ENCODE data around the gene SCARB1.

Gene SCARB1

DNA sequence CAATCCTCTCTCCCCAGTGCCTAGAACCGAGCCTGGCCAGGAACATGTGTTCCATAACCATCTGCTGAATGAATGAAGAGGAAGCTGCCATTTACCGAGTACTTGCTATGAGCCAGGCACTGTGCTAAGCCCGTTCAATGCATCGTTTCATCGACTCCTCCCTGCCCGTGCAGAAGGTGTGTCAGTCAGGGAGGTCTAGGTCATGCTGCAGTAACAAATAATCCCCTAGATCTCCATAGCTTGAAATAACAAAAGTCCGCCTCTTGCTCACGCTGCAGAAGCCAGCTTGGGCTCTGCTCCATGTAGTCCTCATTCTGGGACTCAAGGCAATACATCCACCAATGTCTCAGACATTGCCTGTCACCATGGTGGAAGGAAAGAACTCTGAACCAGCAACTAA, 101.3 kb downstream of the SCARB1 start:
- Histone ChIP-seq H3K27me3 (ENCODE audit: control insufficient read depth, insufficient read depth, low read length) (no peaks in the 10 kb centered on the region), H3K9me3 (ENCODE audit: control insufficient read depth, low read depth, low read length) (peaks cover 4% of the 10 kb centered on the region), H3K4me3 (ENCODE audit: low read length) (no peak overlapping the region), H3K4me1 (ENCODE audit: control insufficient read depth, low read depth, low read length) (no peaks in the 10 kb centered on the region), H3K27ac (ENCODE audit: low read length) (no peak overlapping the region), H3K36me3 (ENCODE audit: control insufficient read depth, low read depth, low read length) (no peaks in the 10 kb centered on the region), H3K9ac (ENCODE audit: low read length) (no peak overlapping the region)

DNA sequence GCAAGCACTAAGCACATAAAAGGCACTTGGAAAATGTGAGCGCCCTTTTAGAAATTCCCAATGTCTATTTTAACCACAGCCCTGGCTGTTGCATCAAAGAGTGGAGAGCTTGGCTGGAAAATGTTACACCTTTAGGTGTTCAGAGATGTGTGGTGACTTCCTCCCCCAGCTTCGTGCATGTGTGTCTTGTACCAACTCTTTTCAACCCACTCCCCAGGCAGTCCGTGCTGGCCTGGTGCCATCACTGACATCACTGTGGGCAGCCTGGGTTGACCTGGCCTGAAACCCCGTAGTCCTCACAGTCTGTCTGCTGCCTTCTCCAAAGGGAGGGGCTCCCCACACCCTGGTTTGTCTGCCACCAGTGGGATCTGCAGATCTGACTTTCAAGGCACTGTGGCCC, 101.8 kb downstream of the SCARB1 start:
- Histone ChIP-seq H3K4me1 (ENCODE audit: control insufficient read depth, low read depth, low read length) (no peaks in the 10 kb centered on the region), H3K27ac (ENCODE audit: low read length) (no peak overlapping the region), H3K36me3 (ENCODE audit: control insufficient read depth, low read depth, low read length) (no peaks in the 10 kb centered on the region), H3K9ac (ENCODE audit: low read length) (no peak overlapping the region), H3K27me3 (ENCODE audit: control insufficient read depth, insufficient read depth, low read length) (no peaks in the 10 kb centered on the region), H3K4me3 (ENCODE audit: low read length) (no peak overlapping the region), H3K9me3 (ENCODE audit: control insufficient read depth, low read depth, low read length) (peaks cover 4% of the 10 kb centered on the region)

DNA sequence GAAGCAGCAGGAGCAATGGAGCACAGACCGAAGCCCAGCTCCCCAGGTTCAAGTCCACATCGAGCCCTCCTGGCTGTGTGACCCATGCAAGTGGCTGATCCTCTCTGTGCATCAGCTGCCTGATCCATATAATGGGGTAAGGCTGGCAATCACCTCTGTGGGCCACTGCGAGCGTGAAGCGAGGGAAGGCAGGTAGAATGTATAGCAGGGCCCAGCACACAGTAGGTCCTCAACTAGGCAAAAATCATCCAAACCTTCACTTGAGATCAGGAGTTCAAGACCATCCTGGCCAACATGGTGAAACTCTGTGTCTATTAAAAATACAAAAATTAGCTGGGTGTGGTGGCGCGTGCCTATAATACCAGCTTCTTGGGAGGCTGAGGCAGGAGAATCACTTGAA, 102.6 kb downstream of the SCARB1 start:
- Histone ChIP-seq H3K36me3 (ENCODE audit: control insufficient read depth, low read depth, low read length) (no peaks in the 10 kb centered on the region), H3K9me3 (ENCODE audit: control insufficient read depth, low read depth, low read length) (peaks cover 4% of the 10 kb centered on the region), H3K9ac (ENCODE audit: low read length) (no peak overlapping the region), H3K4me3 (ENCODE audit: low read length) (no peak overlapping the region), H3K27ac (ENCODE audit: low read length) (no peak overlapping the region), H3K27me3 (ENCODE audit: control insufficient read depth, insufficient read depth, low read length) (no peaks in the 10 kb centered on the region), H3K4me1 (ENCODE audit: control insufficient read depth, low read depth, low read length) (no peaks in the 10 kb centered on the region)

DNA sequence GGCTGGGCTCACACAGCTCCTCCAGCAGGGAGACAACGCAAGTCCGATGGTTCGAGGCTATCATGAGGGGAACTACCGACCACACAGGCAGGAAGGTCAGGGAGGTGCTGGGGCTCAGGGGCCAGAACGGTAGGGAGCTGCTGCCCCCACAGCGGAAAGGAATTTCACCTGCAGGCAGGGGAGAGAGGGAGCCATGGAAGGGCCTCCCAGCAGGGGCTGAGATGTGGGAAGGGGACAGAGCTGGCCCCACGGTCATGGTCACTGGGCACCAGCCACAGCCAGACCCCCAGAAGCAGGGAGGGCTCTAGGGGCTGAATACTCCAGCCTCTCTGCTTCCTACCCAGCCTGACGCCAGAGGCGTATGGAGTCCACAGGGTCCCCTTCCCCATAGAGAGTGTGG, 103.1 kb downstream of the SCARB1 start:
- Histone ChIP-seq H3K9me3 (ENCODE audit: control insufficient read depth, low read depth, low read length) (peaks cover 4% of the 10 kb centered on the region), H3K4me1 (ENCODE audit: control insufficient read depth, low read depth, low read length) (peaks cover 3% of the 10 kb centered on the region), H3K9ac (ENCODE audit: low read length) (no peak overlapping the region), H3K4me3 (ENCODE audit: low read length) (no peak overlapping the region), H3K27ac (ENCODE audit: low read length) (no peak overlapping the region), H3K36me3 (ENCODE audit: control insufficient read depth, low read depth, low read length) (no peaks in the 10 kb centered on the region), H3K27me3 (ENCODE audit: control insufficient read depth, insufficient read depth, low read length) (no peaks in the 10 kb centered on the region)

DNA sequence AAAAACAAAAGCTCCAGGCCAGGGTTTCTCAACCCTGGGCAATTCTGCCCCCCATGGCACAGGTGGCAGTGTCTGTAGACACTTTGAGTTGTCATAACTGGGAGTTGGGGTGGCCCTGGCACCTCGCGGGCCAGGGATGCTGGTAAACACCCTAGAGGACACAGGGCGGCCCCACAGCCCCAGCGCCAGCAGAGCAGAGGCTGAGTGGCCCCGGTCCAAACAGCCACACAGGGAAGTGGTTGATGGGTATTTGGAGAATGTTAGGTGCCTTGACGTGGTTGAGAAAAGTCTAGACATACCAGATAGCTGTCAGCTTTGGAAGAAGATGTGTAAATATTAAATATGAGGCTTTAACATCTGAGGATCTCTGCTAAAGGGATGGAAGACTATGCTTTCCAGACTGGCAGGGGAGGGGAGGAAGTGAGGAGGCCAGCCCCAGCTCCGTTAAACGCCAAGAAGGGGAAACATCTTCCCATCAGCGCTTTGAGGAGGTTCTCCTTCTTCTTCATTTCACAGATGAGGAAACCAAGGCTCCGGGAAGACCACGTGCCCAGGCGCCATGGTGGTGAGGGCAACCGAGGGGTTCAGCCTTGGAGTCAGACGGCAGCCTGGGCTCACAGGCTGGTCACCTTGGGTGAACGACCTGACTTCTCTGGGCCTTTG, 103.7 kb downstream of the SCARB1 start:
- H3K4me1 ChIP-seq (ENCODE audit: control insufficient read depth, low read depth, low read length) = peaks cover 7% of the 10 kb centered on the region
- H3K4me3 ChIP-seq (ENCODE audit: low read length) = no peak overlapping the region
- H3K9ac ChIP-seq (ENCODE audit: low read length) = no peak overlapping the region
- no peaks in the 10 kb centered on the region for H3K27me3 ChIP-seq (ENCODE audit: control insufficient read depth, insufficient read depth, low read length)
- peaks cover 4% of the 10 kb centered on the region for H3K9me3 ChIP-seq (ENCODE audit: control insufficient read depth, low read depth, low read length)
- H3K36me3 ChIP-seq (ENCODE audit: control insufficient read depth, low read depth, low read length) = no peaks in the 10 kb centered on the region
- no peak overlapping the region for H3K27ac ChIP-seq (ENCODE audit: low read length)

DNA sequence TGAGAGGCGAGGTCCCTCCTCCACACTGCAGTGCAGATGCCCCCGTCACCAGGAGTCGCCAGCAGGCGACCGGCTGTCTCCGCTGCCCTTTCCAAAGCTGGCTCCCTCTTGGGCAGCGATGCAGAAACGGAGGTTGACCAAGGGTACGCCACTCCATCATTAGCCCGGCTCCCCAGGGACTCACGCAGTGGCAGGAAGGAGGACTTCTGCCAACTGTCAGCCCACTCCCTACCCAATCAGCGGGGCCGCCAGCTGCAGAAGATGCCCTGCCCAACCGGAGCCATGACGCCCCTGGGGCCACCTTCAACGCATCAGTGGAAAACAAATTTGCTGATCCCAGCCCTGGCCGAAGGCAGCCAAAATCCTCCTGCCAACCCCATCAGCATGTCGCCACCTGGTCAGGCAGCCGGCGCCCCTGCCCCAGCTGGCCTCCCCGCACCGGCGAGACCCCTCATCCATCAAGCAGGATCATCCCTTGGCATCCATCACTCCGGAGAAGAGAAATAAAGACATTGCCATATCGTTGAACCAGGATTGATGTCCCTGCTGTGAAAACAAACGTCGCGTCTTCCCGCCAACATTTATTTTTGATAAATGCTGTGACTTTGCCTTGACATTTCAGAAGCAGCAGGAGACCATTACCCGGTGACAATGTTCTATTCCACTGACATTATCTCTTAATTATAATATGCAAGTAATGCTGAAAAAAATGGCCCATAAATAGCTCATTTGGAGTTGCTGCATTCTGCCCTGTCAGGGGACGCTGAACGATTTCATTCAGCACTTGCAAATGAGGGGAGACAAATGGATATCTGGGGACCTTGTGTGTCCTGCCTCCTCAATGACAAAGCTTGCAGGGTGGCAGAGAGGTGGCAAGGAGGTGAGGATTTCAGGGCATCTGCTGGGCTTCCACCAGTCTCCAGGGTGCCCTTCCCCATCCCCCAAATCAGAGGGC, 105.1 kb downstream of the SCARB1 start:
- Histone ChIP-seq H3K27ac (ENCODE audit: low read length) (no peak overlapping the region), H3K4me3 (ENCODE audit: low read length) (no peak overlapping the region), H3K9ac (ENCODE audit: low read length) (no peak overlapping the region), H3K4me1 (ENCODE audit: control insufficient read depth, low read depth, low read length) (peaks cover 13% of the 10 kb centered on the region), H3K9me3 (ENCODE audit: control insufficient read depth, low read depth, low read length) (no peaks in the 10 kb centered on the region), H3K36me3 (ENCODE audit: control insufficient read depth, low read depth, low read length) (no peaks in the 10 kb centered on the region), H3K27me3 (ENCODE audit: control insufficient read depth, insufficient read depth, low read length) (no peaks in the 10 kb centered on the region)

DNA sequence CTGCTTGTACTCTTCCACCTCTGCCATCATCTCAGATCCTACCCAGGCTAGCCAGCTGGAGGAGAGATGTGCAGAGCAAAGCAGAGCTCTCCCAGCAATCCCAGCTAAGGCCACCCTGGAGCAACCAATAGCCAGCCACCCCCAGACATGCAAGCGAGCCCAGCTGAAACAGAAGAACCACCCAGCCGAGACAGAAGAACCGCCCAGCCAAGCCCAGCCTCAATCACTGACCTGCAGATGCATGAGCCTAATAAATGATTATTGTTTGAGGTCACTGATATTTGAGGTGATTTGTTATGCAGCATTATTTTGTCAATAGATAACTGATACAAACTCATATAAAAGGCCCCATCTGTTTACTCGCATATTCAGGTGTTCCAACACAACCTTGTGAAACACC, 106.3 kb downstream of the SCARB1 start:
- Histone ChIP-seq H3K36me3 (ENCODE audit: control insufficient read depth, low read depth, low read length) (no peaks in the 10 kb centered on the region), H3K27me3 (ENCODE audit: control insufficient read depth, insufficient read depth, low read length) (no peaks in the 10 kb centered on the region), H3K9ac (ENCODE audit: low read length) (no peak overlapping the region), H3K4me1 (ENCODE audit: control insufficient read depth, low read depth, low read length) (peaks cover 13% of the 10 kb centered on the region), H3K9me3 (ENCODE audit: control insufficient read depth, low read depth, low read length) (no peaks in the 10 kb centered on the region), H3K4me3 (ENCODE audit: low read length) (no peak overlapping the region), H3K27ac (ENCODE audit: low read length) (no peak overlapping the region)

DNA sequence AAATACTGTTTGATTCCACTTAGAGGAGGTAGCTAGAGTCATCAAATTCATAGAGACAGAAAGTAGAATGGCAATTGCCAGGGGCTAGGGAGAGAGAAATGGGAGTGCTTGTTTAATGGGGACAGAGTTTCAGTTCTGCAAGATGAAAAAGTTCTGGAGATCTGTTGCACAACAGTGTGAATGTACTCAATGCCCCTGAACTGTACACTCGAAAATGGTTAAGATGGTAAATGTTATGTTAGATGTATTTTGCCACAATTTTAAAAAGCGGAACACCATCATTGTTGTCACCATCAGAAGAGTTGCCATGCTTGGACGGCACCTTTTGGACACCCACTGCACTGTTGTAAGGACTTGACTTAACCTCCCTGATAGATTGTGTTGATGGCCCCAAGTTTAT, 106.9 kb downstream of the SCARB1 start:
- H3K4me1 ChIP-seq (ENCODE audit: control insufficient read depth, low read depth, low read length) = peaks cover 13% of the 10 kb centered on the region
- no peak overlapping the region for H3K9ac ChIP-seq (ENCODE audit: low read length)
- no peak overlapping the region for H3K4me3 ChIP-seq (ENCODE audit: low read length)
- no peaks in the 10 kb centered on the region for H3K9me3 ChIP-seq (ENCODE audit: control insufficient read depth, low read depth, low read length)
- H3K27ac ChIP-seq (ENCODE audit: low read length) = no peak overlapping the region
- H3K36me3 ChIP-seq (ENCODE audit: control insufficient read depth, low read depth, low read length) = no peaks in the 10 kb centered on the region
- H3K27me3 ChIP-seq (ENCODE audit: control insufficient read depth, insufficient read depth, low read length) = no peaks in the 10 kb centered on the region

DNA sequence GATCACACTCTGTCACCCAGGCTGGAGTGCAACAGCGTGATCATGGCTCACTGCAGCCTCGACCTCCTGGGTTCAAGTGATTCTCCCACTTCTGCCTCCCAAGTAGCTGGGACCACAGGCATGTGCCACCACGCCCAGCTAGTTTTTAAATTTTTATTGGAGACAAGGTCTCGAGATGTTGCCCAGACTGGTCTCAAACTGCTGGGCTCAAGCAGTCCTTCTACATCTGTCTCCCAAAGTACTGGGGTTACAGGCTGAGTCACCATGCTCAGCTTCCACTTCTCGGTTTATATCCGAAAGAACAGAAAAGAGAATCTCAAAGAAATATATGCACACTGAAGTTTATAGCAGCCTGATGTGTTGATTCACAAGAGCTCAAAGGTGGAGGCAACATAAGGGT, 107.5 kb downstream of the SCARB1 start:
- Histone ChIP-seq H3K36me3 (ENCODE audit: control insufficient read depth, low read depth, low read length) (no peaks in the 10 kb centered on the region), H3K27me3 (ENCODE audit: control insufficient read depth, insufficient read depth, low read length) (no peaks in the 10 kb centered on the region), H3K4me1 (ENCODE audit: control insufficient read depth, low read depth, low read length) (peaks cover 13% of the 10 kb centered on the region), H3K4me3 (ENCODE audit: low read length) (no peak overlapping the region), H3K27ac (ENCODE audit: low read length) (no peak overlapping the region), H3K9ac (ENCODE audit: low read length) (no peak overlapping the region), H3K9me3 (ENCODE audit: control insufficient read depth, low read depth, low read length) (no peaks in the 10 kb centered on the region)

DNA sequence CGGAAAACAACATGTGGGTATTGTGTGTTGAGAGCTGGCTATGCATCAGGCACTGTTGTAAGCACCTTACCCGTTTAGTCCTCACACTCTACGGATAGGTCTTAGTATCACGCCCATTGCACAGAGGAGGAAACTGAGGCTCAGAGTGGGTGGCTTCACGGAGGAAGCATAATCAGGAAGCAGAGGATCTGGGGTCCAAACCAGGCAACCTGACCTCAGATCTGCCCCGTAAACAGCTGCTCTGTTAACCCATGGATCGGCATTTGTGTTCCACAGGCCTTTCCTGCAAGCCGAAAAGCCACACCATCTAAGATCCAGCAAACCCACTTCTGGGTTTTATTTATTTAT, 107.9 kb downstream of the SCARB1 start:
- Histone ChIP-seq H3K9ac (ENCODE audit: low read length) (no peak overlapping the region), H3K9me3 (ENCODE audit: control insufficient read depth, low read depth, low read length) (no peaks in the 10 kb centered on the region), H3K4me3 (ENCODE audit: low read length) (no peak overlapping the region), H3K4me1 (ENCODE audit: control insufficient read depth, low read depth, low read length) (peaks cover 13% of the 10 kb centered on the region), H3K27ac (ENCODE audit: low read length) (no peak overlapping the region), H3K27me3 (ENCODE audit: control insufficient read depth, insufficient read depth, low read length) (no peaks in the 10 kb centered on the region), H3K36me3 (ENCODE audit: control insufficient read depth, low read depth, low read length) (no peaks in the 10 kb centered on the region)

DNA sequence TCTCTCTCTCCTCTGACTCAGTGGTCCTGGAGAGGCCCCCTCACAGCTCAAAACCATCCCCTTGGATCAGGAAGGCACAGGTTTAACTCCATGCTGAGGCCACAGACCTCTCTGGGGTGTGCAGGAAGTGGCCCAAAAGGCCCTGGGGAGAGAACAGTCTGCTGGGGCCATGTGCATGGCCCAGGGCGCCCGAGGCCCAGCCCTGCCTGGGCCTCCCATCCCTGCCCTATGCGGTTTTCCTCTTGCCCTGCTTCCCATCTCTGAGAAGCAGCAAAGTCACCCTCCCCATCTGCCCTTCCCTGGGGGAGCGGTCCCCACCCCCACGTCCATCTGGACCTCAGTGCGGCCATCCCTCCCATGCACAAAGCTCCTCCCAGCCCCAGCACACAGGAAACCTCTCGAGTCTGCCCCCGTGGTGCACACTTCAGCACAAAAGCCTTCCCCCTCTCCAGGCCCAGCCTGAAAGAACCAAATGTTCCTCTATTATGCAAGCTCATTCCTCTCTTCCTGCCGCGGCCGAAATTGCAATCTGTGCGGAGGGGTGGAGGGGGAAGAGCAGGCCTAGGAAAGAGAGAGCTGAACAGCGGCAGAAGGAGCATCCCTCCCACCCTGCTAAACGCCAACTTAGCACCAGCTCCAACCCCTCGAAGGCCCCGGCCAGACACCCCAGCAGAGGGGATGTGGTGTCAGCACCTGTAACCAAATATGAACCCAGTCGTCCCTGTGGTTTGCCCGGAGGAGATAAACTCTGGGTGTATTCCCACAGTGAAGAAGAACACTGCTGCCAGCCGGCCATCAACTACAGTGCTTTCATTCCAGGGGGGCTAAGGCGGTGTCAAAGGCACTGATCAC, 108.5 kb downstream of the SCARB1 start:
- Histone ChIP-seq H3K27ac (ENCODE audit: low read length) (no peak overlapping the region), H3K9ac (ENCODE audit: low read length) (no peak overlapping the region), H3K36me3 (ENCODE audit: control insufficient read depth, low read depth, low read length) (no peaks in the 10 kb centered on the region), H3K9me3 (ENCODE audit: control insufficient read depth, low read depth, low read length) (no peaks in the 10 kb centered on the region), H3K4me3 (ENCODE audit: low read length) (no peak overlapping the region), H3K4me1 (ENCODE audit: control insufficient read depth, low read depth, low read length) (peaks cover 13% of the 10 kb centered on the region), H3K27me3 (ENCODE audit: control insufficient read depth, insufficient read depth, low read length) (no peaks in the 10 kb centered on the region)
